Thyroid gland (tissue), 4 donors: ENCODE results near the gene MTFR2. TPM values are rescaled to one million over a fixed set of nuclear protein-coding genes. Genes with fewer than 3 reads are reported as not detected.

Experiments
- DNase-seq, 2 donors: peaks; one replicate each; pipeline ENCODE4 v3.0.0-alpha.2; 2019
- H3K27ac ChIP-seq, 3 donors: fragments of 200-600 bp; sonication (generic); 1 replicate in 2 of 3; 2 replicates in 1 of 3; pipeline ENCODE4 v1.5.1; 2016 to 2019; ENCODE audit warnings: mild to moderate bottlenecking in 1 of 3, moderate library complexity in 1 of 3
- H3K27me3 ChIP-seq: fragments of 200-600 bp; sonication (generic); one replicate; pipeline ENCODE4 v1.5.1; 2019
- H3K36me3 ChIP-seq, 2 donors: fragments of 200-600 bp; sonication (generic); one replicate each; pipeline ENCODE4 v1.5.1; 2016 to 2019
- H3K4me1 ChIP-seq, 2 donors: fragments of 200-600 bp; sonication (generic); one replicate each; pipeline ENCODE4 v1.5.1; 2017 to 2019
- H3K4me3 ChIP-seq, 3 donors: fragments of 200-600 bp; sonication (generic); replicated peaks in 1 of 3; 1 replicate in 2 of 3; 2 replicates in 1 of 3; pipeline ENCODE4 v1.5.1; 2016; ENCODE audit warnings: mild to moderate bottlenecking in 1 of 3
- H3K9me3 ChIP-seq: fragments of 200-600 bp; sonication (generic); one replicate; pipeline ENCODE4 v1.5.1; 2017
- POLR2A ChIP-seq, 2 donors: fragments of 450-650 bp; IDR thresholded peaks; one replicate each; pipeline ENCODE4 v1.6.1; 2017; ENCODE audit warnings: antibody characterized with exemption in 2 of 2, mild to moderate bottlenecking in 2 of 2, moderate library complexity in 1 of 2
- WGBS, 2 donors: methylation state at CpG; one replicate each; pipeline ENCODE4 v1.1.5; 2017; 5-methylcytosine and 5-hydroxymethylcytosine counted together
- intact Hi-C: fragments of 100-400 bp; cut with DNase I; formaldehyde crosslinking; loops from one replicate; pipeline ENCODE4 v1.15.1; 2023
- total RNA-seq, 4 donors: library from RNA; depleted of rRNA; stranded (reverse); fragments of >200 nt; gene quantifications; one replicate each; pipeline ENCODE4 v1.2.3, GENCODE V29; 2016
- TF ChIP-seq, protein P1 (sequence below), 6 experiments: fragments of 200-600 bp in 3 of 6; fragments of 450-650 bp in 3 of 6; sonication (generic) in 3 of 6; IDR thresholded peaks; one replicate each; pipeline ENCODE4 v1.5.1; 2016 to 2019; ENCODE audit warnings: antibody characterized with exemption in 6 of 6, mild to moderate bottlenecking in 2 of 6, inconsistent platforms in 1 of 6, moderate library complexity in 1 of 6

MTFR2 gene
- total RNA-seq, 4 donors from 2014 or later = 0.54 to 0.59 TPM; not detected in 2

DNA sequence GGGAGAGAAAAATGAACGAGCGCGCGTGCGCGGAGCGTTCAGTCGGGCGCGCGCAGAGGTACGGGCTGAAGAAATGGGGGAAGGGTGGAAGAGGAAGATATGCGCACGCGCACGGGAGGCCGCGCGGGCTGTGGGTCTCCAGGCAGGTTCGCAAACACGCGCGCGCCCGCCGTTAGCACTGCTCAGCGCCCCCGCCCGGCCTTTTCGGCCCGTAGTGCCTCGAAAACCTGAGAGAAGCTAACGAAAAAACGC lies 39.1 kb upstream of the MTFR2 start:
- H3K27ac ChIP-seq = peak overlapping the region; percentile 97 to 100 (median 100)
- H3K4me1 ChIP-seq = peaks cover 44 to 45% of the 10 kb centered on the region in 2 donors
- no peaks in the 10 kb centered on the region for H3K27me3 ChIP-seq
- peak; percentile 89 to 92 for DNase-seq
- H3K4me3 ChIP-seq = peak overlapping the region; percentile 72 to 88 (median 86)
- 0% methylated on average over 34 of the region's 34 CpGs for WGBS, 2 donors
- H3K36me3 ChIP-seq = no peaks in the 10 kb centered on the region
- TF ChIP-seq, protein P1, sequence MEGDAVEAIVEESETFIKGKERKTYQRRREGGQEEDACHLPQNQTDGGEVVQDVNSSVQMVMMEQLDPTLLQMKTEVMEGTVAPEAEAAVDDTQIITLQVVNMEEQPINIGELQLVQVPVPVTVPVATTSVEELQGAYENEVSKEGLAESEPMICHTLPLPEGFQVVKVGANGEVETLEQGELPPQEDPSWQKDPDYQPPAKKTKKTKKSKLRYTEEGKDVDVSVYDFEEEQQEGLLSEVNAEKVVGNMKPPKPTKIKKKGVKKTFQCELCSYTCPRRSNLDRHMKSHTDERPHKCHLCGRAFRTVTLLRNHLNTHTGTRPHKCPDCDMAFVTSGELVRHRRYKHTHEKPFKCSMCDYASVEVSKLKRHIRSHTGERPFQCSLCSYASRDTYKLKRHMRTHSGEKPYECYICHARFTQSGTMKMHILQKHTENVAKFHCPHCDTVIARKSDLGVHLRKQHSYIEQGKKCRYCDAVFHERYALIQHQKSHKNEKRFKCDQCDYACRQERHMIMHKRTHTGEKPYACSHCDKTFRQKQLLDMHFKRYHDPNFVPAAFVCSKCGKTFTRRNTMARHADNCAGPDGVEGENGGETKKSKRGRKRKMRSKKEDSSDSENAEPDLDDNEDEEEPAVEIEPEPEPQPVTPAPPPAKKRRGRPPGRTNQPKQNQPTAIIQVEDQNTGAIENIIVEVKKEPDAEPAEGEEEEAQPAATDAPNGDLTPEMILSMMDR (IDR thresholded peaks at IDR 0.05) = no peak
- TF ChIP-seq POLR2A (IDR thresholded peaks at IDR 0.05) = no peak
- no peaks in the 10 kb centered on the region for H3K9me3 ChIP-seq
- intact Hi-C loops = no loop called here

DNA sequence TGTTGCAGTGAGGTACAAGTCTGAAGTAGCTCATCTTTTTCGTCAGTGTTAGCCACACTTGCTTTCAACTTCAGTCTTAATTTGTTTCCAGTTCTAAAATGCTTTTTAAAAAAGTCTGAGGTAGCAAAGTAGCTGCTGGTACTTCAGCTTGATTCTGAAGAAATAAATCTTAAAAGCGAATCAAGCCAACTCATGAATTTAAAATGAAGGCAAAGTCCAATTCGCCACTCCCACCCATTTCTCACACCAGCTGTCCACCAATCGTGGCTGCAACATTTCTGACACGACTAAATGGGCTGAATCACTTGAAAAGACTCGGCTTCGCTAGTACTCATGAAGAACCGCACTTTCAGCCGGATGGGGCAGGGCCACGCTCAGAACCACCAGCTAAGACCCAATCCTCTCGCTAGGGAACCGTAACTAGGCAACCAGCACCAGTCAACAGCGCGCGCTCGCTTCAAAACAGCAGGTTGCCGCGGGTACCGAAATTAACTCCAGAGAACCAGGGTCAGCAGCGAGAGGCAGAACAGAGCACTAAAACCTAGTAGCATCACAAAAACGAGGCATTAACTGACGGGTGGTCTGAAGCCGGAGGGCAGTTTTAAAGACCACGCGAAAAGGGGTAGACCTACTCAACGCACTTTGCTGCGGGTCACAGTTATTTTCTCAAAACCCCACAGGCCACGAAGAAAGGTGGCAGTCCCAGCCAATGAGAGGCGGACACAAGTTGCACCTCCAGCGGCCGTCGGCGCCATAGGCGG lies 38.6 kb upstream of the MTFR2 start:
- TF ChIP-seq POLR2A (IDR thresholded peaks at IDR 0.05) = no peak
- TF ChIP-seq, protein P1 (IDR thresholded peaks at IDR 0.05) = peak in 4 of 6 experiments; percentile 26 to 37 (median 34)
- intact Hi-C loops = no loop called here
- Histone ChIP-seq H3K9me3 (no peaks in the 10 kb centered on the region), H3K27ac (peak overlapping the region; percentile 97 to 100 (median 100)), H3K4me3 (peak overlapping the region; percentile 72 to 88 (median 86)), H3K27me3 (no peaks in the 10 kb centered on the region), H3K4me1 (peaks cover 45% of the 10 kb centered on the region in 2 donors), H3K36me3 (no peaks in the 10 kb centered on the region)
- DNase-seq = peak; percentile 89 to 90
- 0% methylated on average over 29 to 34 of the region's 34 CpGs for WGBS, 2 donors

DNA sequence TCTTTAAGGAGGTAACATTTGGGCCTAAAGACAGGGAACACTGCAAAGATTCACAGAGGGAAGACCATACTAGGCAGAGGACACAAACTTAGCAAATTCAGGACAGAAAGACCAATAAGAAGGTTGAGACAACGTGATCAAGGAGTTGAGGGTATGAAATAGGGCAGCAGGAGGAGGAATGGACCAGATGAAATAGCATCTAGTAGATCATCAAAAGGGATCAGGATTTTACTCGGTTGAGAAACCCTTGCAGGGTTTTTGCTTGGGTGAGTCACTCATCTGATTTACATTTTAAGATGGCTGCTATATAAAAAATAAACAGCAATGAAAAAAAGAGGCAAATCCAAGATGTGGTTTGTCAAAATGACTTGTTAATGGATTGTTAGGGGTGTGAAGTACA lies 34.8 kb upstream of the MTFR2 start:
- Histone ChIP-seq H3K4me1 (peaks cover 57 to 64% of the 10 kb centered on the region in 2 donors), H3K27me3 (no peaks in the 10 kb centered on the region), H3K9me3 (no peaks in the 10 kb centered on the region), H3K36me3 (no peaks in the 10 kb centered on the region), H3K27ac (no peak overlapping the region), H3K4me3 (no peak overlapping the region)
- DNase-seq = no peak
- TF ChIP-seq POLR2A (IDR thresholded peaks at IDR 0.05) = no peak
- TF ChIP-seq, protein P1 (IDR thresholded peaks at IDR 0.05) = no peak
- intact Hi-C loops = no loop called here
- 29 to 44% methylated on average over 2 of the region's 2 CpGs for WGBS, 2 donors

DNA sequence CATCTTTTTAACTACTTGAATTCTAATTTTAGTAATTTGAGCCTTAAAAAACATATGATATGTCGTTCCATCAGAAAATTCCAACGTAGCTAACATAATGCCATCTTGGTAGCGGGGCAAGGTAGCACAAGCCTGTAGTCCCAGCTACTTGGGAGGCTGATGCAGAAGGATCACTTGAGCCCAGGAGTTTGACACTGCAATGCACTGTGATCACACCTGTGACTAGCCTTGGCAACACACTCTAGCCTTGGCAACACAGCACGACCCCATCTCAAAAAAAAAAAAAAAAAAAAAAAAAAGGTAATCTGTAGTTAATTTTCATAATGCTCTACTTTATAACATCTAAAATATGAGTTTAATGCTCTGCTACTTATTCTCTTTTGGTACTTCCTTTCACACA lies 32.8 kb upstream of the MTFR2 start:
- 68 to 74% methylated on average over 4 of the region's 4 CpGs for WGBS, 2 donors

DNA sequence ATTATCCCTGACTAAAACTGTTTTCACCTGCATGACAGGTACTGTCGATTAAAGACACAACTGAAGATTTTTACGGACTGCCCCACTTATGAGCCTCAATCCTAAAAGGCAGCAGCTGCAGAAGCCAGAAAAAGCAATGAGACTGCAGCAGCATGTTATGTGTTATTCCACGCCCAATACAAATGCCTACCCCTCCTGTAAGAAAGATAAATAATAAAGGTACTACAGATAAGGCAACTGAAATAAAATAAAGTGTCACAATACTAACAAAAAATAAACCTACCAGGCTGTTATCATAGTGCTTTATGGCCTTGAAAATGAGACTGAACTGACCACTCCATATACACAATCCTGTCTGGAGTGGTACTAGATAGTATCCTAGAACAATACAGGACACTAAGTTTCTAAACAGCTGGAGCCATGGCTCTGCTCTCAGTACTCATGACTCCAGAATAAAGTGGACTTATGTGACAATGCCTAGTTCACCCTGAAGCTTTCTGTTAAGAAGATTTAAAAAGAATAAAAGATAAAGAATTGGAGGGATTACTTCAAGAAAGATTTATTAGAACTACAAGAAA lies 30.0 kb upstream of the MTFR2 start:
- TF ChIP-seq, protein P1 (IDR thresholded peaks at IDR 0.05) = no peak
- no peak for TF ChIP-seq POLR2A (IDR thresholded peaks at IDR 0.05)
- Histone ChIP-seq H3K4me3 (no peak overlapping the region), H3K9me3 (no peaks in the 10 kb centered on the region), H3K27me3 (no peaks in the 10 kb centered on the region), H3K36me3 (peaks cover 13 to 14% of the 10 kb centered on the region in 2 donors), H3K4me1 (peaks cover 28 to 41% of the 10 kb centered on the region in 2 donors), H3K27ac (no peak overlapping the region)
- intact Hi-C loops = no loop called here
- WGBS, 2 donors = 75 to 82% methylated on average over 3 of the region's 3 CpGs
- DNase-seq = no peak

More for the DNA sequence above, 32.8 kb upstream of the MTFR2 start:
- no peaks in the 10 kb centered on the region for H3K36me3 ChIP-seq
- no peaks in the 10 kb centered on the region for H3K9me3 ChIP-seq
- intact Hi-C loops = no loop called here
- no peaks in the 10 kb centered on the region for H3K27me3 ChIP-seq
- H3K4me3 ChIP-seq = no peak overlapping the region
- peaks cover 52 to 66% of the 10 kb centered on the region in 2 donors for H3K4me1 ChIP-seq
- TF ChIP-seq POLR2A (IDR thresholded peaks at IDR 0.05) = no peak
- no peak overlapping the region for H3K27ac ChIP-seq
- DNase-seq = no peak
